NK-92 (cell line): ENCODE results near the gene BICD1.

Experiments
- DNase-seq: peaks from one replicate; lab custom pipeline; 2025; ENCODE audit not compliant: unreplicated experiment; lab: John Stamatoyannopoulos, UW

BICD1 gene

GRCh38 chr12:32399370-32400113 is 292.9 kb downstream of the BICD1 start, which contains the start of gene FGD4:
Gene FGD4, plus strand, starts transcription at chr12:32399558.
- no peak for DNase-seq

GRCh38 chr12:32400114-32400672 is 293.5 kb downstream of the BICD1 start:
- no peak for DNase-seq

GRCh38 chr12:32400866-32401265 is 294.2 kb downstream of the BICD1 start:
- DNase-seq: no peak

DNA sequence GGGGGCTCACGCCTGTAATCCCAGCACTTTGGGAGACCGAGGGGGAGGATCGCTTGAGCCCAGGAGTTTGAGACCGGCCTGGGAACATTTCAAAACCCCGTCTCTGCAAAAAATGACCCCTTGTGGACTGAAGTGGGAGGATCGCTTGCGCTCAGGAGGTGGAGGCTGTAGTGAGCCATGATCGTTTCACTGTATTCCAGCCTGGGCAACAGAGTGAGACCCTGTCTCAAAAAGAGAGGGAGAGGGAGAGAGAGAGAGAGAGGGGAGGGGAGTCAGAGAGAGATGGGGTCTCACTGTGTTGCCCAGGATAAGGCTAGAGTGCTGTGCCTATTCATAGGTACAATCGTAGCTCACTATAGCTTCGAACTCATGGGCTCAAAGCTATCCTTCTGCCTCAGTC is 295.5 kb downstream of the BICD1 start:
- no peak for DNase-seq

GRCh38 chr12:32402946-32403345 is 296.3 kb downstream of the BICD1 start:
- no peak for DNase-seq

DNA sequence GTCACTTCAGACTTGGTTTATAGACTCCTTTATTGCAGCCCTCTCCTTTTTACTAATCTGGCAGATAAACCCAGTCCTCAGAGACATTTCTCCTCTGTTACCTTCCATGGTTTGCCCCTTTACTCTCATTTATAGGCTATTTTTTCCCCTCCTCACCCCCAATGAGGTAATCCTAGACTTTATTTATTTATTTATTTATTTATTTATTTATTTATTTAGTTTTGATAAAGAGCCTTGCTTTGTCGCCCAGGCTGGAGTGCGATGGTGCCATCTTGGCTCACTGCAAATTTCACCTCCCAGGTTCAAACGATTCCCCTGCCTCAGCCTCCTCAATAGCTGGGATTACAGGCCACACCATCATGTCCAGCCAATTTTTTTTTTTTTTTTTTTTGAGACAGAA is 301.1 kb downstream of the BICD1 start:
- DNase-seq: no peak

GRCh38 chr12:32413412-32413811 is 306.8 kb downstream of the BICD1 start:
- DNase-seq: no peak

DNA sequence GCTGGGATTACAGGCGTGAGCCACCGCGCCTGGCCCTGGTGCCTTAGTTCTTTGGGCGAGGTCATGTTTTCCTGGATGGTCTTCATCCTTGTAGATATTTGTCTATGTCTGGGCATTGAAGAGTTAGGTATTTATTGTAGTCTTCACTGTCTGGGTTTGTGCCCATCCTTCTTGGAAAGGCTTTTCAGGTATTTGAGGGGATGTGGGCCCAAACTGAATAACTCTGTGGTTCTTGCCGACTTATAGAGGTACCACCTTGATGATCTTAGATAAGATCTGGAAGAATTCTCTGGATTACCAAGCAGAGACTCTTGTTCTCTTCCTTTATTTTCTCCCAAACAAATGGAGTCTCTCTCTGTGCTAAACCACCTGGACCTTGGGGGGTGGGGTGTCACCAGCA is 311.6 kb downstream of the BICD1 start:
- DNase-seq: no peak

DNA sequence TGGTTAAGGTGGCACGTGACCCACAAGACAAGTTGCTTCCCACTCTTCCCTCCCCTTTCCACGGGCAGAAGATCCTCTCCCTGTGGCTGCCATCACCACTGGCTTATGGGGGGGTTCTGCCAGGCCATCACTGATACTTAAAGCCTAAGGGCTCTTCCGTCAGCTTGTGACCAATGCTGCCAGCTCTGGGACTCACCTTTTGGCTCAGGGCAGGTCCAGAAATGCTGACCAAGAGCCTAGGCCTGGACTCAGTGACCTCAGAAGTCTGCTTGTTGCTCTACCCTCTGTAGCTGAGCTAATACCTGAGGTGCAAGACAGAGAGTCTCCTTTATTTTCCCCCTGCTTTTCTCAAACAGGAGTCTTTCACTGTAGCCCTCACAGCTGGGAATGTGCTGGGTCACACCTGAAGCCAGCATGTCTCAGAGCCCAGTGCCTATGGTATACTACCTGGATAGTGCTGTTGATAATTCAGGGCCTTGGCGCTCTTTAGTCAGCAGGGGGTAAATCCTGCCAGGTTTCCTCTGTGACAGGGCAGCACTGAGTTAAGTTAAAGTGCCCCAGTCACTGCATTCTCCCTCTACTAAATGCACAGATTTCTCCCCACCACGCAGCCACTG is 312.4 kb downstream of the BICD1 start:
- no peak for DNase-seq

- no peak for DNase-seq
Observed at GRCh38 chr12:32419520-32419960, 312.9 kb downstream of the BICD1 start.

GRCh38 chr12:32420356-32420755 is 313.7 kb downstream of the BICD1 start:
- DNase-seq: no peak

- DNase-seq: no peak
Observed at GRCh38 chr12:32423559-32423958, 316.9 kb downstream of the BICD1 start.

- no peak for DNase-seq
Observed at GRCh38 chr12:32431025-32431424, 324.4 kb downstream of the BICD1 start.
